GM11168 (cell line): ENCODE measurements around the gene LZIC.

Source experiments
- in situ Hi-C: fragments of 300-500 bp; cut with MboI; formaldehyde crosslinking; loops from one replicate; pipeline ENCODE4 v1.12.0; 2022; ENCODE audit warnings: low sequenced_read_pairs; ENCODE audit not compliant: unreplicated experiment

LZIC gene

GRCh38 chr1:9912264-9912936, 30.8 kb downstream of the LZIC start:
- in situ Hi-C loops: no loop called here

- in situ Hi-C loops: no loop called here
Measured at GRCh38 chr1:9910423-9911178, 32.6 kb downstream of the LZIC start.

GRCh38 chr1:9910076-9910422, 33.1 kb downstream of the LZIC start, which contains the start of gene CTNNBIP1:
Gene CTNNBIP1, minus strand, starts transcription at chr1:9910269. Its CDS starts 38,205 bp downstream, at chr1:9872064.
- in situ Hi-C loops: no loop called here

DNA sequence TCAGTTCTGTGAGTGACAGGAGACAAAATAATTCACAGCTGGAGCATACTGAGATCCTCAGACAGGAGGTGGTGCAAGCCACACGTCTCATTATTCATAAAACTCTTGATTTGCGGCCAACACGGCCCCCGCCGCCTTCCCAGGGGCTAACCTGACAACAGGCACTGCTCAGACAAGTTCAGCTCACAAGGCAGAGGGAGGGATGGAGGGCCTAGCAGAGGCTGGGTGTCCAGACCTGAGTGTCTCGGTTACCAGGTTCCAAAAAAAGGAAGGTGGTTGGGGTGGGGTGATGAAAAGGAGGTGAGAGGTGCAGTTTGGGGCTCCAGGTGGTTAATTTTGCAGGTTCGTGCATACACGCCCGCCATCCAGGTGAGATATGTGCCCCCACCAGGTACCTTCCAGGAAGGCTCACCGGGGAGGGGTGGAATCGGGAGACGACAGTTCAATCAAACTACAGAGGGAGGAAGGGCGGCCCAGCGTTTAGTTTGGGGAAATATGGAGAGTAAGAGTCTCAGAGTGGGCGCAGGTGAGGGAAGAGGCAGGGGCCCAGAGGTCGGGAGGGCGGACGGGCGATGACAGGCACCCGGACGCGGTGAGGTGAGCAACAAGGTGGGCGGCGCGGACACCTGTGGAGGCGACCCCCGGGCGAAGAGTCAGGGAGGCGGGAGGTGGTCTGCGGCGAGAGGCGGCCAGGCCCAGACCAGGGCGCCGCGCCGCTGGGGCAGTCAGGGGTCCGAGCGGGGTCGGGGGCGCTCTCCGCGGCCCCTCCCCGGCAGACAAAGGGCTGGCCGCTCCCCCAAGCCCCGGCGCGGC, 33.8 kb downstream of the LZIC start:
- in situ Hi-C loops: no loop called here

DNA sequence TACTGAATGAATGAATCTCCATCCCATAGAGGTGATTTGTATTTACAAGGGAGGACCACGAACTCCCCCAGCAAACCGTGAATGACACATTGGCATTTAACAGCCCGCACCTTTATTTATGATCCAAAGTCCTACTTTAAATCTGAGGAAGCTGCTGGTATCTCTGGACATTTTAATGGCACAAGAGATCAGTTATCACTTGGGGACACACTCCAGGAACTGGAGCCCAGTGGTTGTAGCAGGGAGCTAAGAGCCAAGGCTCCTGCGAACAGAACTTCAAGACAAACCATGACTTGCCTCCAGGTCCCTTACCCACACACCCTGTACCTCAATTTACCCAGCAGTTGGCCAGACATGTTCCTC, 34.3 kb downstream of the LZIC start:
- in situ Hi-C loops: no loop called here

DNA sequence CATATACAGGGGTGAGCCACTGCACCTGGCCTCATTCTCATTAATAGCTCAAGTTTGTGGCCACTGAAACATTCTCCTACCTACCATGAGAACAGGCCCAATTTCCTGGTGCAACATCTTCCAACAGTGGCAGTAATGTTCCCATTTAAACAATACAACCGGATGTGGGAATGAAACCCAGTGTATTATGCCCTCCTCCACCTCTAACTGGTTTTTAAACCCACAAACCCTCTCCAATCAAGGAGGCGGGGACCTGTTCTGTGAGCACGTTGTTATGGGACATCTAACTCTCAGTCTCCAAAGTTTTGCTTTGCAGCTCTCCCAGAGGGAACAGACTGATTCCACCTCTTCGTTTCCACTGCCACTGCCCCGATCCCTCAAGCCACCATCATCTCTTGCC, 35.8 kb downstream of the LZIC start:
- in situ Hi-C loops: no loop called here

DNA sequence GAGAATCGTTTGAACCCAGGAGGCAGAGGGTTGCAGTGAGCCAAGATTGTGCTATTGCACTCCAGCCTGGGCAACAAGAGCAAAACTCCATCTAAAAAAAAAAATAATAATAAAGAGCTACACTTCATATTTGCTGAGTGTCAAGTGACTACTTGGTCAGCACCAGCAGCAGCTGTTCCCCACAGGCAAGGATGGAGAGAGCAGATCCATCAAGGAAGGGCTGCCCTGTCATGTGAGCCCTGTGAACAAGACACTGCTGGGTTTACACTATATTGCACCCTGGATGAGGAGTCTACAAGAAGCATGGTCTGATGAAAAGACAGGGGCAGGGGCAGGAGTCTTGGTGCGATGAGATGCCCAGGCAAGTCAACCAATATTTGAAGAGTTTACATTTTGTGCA, 36.7 kb downstream of the LZIC start:
- in situ Hi-C loops: no loop called here

DNA sequence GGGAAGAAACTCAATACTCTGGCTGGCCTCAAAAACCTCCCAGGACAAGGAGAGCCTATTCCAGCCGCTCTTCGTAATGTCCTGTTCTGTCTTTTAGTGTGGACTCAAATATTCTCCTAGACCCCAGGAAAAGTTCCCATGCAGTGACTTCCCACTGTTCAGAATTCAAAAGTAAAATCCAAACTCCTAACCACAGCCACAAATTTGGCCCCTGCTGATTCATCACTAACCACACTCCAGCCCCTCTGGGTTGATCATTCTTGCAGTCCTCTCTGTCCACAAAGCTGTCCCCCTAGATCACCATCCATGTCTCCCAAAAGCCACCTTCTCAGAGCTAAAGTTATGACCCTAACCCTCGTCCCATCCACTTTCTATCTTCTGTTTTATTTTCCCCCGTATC, 38.2 kb downstream of the LZIC start:
- in situ Hi-C loops: no loop called here

- in situ Hi-C loops: no loop called here
Measured at GRCh38 chr1:9904596-9904995, 38.6 kb downstream of the LZIC start.

DNA sequence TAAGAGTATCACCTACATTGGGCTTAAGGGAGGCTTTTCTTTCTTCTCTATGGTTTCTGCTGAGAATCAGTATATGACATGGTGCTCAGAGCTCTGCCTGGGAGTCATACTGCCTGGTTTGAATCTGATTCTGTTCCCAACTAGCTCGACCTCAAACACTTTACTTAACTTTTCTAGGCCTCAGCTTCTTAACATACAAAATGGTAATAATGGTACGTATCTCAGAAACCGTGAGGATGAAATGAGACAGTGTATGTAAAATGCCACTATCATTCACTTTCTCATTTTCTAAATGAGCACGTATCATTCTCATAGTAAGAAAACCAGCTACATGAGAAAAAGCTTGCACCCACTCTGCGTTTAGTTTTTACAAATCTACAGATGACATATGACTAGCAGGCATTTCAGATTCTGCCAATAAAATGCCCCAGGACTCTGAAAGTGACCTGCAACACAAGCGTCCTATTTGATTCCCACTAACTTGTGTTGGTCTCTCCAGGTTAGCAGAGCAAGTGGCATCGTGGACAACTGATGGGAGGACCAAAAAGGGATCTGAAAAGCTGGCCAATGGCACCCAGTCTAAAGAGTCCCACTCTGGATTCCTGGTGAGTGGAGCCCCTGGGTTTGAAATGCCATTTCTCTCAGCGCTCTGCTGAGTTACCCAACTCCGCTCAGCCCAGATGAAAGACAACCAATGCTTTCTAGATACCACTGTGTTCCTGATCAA, 39.2 kb downstream of the LZIC start:
- in situ Hi-C loops: no loop called here

DNA sequence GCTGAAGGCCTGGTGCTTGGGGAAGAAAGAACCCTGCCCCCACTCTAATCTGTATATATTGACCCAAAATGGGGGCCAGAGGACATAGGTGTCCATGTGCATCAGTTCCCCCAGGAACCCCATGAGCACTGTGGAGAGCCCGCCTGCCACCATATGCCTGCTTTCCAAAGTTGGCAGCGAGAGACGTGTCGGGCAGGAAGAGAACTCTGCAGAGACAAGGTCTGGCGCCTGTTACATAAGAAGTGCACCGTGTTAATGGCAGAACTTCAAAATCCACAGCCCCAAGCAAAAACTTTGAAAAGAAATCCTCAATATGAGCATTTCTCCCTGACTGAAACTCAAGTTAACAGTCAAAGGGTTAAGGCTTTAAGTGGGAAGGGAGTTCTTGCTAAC, 41.1 kb downstream of the LZIC start:
- in situ Hi-C loops: no loop called here

- in situ Hi-C loops: no loop called here
Measured at GRCh38 chr1:9901148-9902059, 41.8 kb downstream of the LZIC start.

- in situ Hi-C loops: no loop called here
Measured at GRCh38 chr1:9900142-9901043, 42.8 kb downstream of the LZIC start.

- in situ Hi-C loops: no loop called here
Measured at GRCh38 chr1:9894115-9894514, 49.1 kb downstream of the LZIC start.

GRCh38 chr1:9892563-9893528, 50.3 kb downstream of the LZIC start:
- in situ Hi-C loops: no loop called here

DNA sequence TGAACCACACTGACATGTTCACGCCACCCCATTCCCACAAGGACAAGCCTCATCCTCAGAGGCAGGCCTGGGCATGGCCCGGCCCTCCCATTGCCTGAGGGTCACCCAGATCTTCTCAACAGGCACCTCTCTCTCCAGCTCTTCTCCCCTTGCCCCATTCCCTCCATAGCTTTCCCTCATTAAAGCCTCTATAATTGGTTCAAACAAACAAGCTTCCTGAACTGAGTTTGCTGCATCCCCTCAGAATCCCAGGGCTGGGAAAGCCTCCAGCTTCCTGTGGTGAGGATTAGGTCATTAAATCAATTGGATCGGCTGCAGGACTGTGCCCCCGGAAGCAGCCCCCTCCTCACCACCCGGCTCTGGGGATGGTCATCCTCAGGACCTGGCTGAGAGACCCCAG, 52.0 kb downstream of the LZIC start:
- in situ Hi-C loops: no loop called here

DNA sequence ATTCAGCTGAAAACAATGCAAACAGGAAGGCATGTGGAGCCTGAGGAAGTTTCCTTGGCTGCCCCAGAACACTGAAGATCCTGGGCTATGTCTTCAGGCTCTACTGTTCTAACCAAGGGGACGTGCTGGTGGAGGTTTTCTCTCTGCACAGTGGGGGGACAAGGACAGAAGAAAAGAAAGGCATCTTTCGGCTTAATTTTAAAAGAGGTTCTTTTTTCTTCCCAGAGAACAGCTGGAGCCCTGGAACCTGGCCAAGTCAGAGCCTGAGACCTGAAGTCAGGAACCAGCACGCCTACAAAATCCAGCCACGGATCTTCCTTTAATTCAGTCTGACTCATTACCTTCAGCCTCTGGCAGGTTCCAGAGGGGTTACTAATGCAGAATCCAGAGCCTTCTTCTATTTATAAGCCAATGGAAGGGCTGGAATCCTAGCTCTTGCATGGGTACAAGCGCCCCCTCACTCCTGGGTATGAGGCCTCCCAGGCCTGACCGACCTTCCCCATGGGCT, 52.9 kb downstream of the LZIC start:
- in situ Hi-C loops: no loop called here
